ENCODE results near the gene TEN1.

The TEN1 gene

DNA sequence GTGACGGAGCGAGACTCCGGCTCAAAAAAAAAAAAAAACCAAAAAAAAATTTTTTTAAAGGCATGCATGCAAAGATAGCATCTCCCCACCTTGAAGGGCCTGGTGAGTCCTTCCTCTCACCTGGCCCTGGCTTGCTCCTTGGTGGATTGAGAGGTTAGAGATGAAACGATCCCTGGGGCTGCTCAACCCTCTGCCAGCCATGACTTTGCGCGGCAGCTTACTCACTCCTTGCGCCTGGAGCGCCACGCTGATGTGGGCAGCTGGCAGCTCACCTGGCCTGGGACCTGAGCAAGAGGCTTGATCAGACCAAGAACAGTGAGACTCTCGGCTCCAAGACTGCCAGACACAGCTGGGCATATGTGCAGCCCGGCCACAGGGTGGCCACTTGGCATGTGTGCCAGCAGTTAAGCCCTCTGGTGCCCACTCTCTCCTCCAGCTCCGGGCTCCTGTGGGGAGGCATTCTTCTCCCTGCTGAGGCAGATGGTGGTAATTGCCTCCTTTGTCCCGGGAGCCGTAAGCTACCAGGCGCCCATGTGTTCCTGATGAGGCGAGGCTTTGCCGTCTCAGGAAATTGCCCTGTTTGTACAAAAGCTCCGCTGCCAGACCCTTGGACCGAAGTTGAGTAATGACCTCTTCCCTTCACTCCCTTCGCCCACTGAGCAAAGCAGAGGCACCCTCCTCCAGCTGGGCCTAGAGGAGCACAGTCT is 53.2 kb downstream of the TEN1 start:
- TF ChIP-seq CTCF (IDR thresholded peaks at IDR 0.05; ENCODE audit: extremely low read depth, missing control alignments), result no peak
- DNase-seq (ENCODE audit: low spot score), result no peak

DNA sequence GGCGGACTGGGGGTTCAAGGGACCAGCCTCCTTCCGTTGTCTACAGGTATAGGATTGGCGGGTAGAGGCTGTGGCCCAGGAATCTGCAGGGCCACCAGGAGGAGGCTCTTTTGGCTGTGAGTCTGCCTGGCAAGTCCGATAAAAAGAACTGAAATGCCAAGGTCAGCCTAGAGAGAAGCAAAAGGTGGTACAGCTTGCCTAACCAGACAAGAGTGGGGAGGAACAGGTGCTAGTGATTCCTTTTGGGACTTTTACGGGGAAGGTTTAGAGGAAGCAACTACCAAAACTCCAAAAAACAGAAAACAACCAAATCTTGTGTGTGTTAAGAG is 53.7 kb downstream of the TEN1 start:
- no peak for DNase-seq (ENCODE audit: low spot score)
- no peak for TF ChIP-seq CTCF (IDR thresholded peaks at IDR 0.05; ENCODE audit: extremely low read depth, missing control alignments)

- no peak for DNase-seq (ENCODE audit: low spot score)
- TF ChIP-seq CTCF (IDR thresholded peaks at IDR 0.05; ENCODE audit: extremely low read depth, missing control alignments), result no peak
Measured at GRCh38 chr17:76033139-76033538, 54.1 kb downstream of the TEN1 start.

DNA sequence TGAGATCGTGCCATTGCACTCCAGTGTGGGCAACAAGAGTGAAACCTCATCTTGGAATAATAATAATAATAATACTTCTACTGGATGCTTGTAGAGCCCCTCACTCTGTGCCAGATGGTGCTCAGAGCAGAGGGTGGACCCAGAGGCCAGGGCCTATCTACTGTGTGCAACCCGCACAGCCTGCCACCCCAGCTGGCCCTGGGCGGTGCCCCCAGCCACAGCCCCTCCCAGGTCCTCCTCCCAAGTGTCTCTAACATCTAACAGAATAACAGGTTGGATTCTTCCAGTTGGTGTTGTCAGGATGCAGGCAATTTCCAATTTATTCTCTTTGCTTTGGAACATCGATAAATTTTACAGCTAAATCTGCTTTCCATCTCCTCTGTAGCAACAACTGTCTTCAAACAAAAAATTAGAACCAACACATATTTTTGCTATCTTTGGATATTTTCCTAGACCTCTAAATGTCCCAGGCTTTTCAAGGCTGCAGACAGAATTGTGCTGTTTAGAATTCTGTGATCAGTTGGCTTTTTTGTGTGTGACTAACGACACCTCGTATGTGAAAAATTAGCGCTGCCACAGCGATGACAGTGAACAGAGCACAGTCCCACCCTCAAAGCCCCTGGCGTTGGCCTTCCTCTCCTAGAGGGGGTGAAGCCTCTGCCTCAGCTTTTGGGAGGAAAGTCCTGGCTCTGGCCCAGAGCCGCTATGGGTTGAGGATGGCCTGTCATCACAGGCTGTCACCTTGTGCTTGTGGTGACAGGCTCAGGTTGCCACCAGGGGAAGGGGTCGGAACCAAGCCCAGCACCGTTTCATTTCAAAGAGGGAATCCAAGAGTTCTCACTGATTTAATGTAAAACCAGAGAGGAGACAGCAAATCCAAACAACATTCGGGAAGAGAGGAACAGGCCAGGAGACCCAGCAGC is 55.6 kb downstream of the TEN1 start:
- no peak for DNase-seq (ENCODE audit: low spot score)
- no peak for TF ChIP-seq CTCF (IDR thresholded peaks at IDR 0.05; ENCODE audit: extremely low read depth, missing control alignments)

DNA sequence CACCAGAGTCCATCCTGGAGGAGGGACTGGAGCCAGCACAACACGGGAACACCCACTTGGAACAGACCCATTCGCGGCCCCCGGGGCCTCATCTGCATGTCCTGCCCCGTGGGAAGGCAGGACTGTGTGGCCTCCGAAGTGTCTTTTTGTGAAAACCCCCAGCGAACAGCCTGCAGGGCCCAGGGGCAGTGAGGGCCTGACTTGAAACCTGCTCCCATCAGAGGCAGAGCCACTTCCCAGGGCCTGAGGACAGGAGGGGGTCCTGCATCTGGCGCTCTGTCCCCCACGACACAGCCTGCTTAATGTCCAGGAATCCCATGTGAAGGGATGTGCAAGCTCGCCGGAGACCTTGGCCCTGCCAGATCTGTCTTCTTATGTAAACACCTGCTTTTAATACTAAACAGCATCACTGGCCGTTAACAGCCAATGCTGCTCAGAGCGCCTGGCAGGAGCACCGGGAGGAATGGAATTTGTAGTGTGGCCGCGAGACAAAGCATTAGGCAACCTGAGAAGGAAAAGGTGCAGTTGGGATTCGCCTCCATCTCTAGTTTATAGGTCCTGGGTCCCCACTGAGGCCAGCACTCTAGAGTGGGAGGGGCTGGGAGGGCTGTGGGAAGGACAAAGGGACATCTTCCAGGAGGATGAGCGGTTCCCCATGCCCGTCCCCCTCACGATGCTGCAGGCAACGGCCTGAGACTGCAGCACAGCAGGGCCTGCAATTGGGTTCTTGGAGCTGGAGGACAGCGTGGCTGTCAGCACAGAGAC is 57.6 kb downstream of the TEN1 start:
- no peak for TF ChIP-seq CTCF (IDR thresholded peaks at IDR 0.05; ENCODE audit: extremely low read depth, missing control alignments)
- DNase-seq (ENCODE audit: low spot score), result no peak

- no peak for DNase-seq (ENCODE audit: low spot score)
- no peak for TF ChIP-seq CTCF (IDR thresholded peaks at IDR 0.05; ENCODE audit: extremely low read depth, missing control alignments)
Measured at GRCh38 chr17:76038050-76038449, 59.0 kb downstream of the TEN1 start.

DNA sequence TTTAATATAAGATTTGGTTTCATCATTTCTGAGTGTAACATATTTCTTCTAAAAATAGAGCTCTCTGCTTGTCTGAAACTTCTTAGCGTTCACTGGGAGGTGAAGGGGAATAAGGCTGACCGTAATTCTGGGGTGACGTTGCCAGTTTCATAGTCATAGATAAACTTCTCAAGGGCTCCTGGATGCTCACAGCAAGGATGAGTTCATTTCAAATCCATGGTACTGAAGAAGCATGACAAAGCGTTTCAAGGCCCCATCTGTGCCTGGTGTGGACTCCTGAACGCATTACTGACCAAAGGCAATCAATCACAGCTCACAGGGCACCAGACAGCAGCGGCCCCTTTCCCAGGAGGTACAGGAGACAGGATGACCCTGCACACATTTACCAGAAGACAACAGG is 60.1 kb downstream of the TEN1 start:
- no peak for DNase-seq (ENCODE audit: low spot score)

More for the DNA sequence above, 60.1 kb downstream of the TEN1 start:
- no peak for TF ChIP-seq CTCF (IDR thresholded peaks at IDR 0.05; ENCODE audit: extremely low read depth, missing control alignments)

All from GM20000 (cell line).